Endodermal cell (in vitro differentiated cells): ENCODE measurements around the gene PCDHGA1. TPM values are rescaled to one million over a fixed set of nuclear protein-coding genes. Genes with fewer than 3 reads are reported as not detected.

Source experiments
- DNase-seq: peaks from one replicate; pipeline ENCODE4 v3.0.0-alpha.2; 2017
- H3K27ac ChIP-seq: 2 replicates; pipeline ENCODE4 v1.5.1; 2013; ENCODE audit warnings: mild to moderate bottlenecking, low read depth, low read length, moderate library complexity
- H3K27me3 ChIP-seq: 2 replicates; pipeline ENCODE4 v1.6.1; 2013; ENCODE audit warnings: mild to moderate bottlenecking, low read length, moderate library complexity; ENCODE audit not compliant: insufficient read depth, control insufficient read depth, poor library complexity, severe bottlenecking
- H3K36me3 ChIP-seq: 2 replicates; pipeline ENCODE4 v1.7.0; 2013; ENCODE audit warnings: mild to moderate bottlenecking, low read length, moderate library complexity; ENCODE audit not compliant: control insufficient read depth, insufficient read depth
- H3K4me1 ChIP-seq: one replicate; pipeline ENCODE4 v1.7.0; 2013; ENCODE audit warnings: low read length; ENCODE audit not compliant: control insufficient read depth, insufficient read depth
- H3K4me3 ChIP-seq: 2 replicates; pipeline ENCODE4 v1.5.1; 2013; ENCODE audit warnings: mild to moderate bottlenecking, low read length, moderate library complexity
- H3K9ac ChIP-seq: 2 replicates; pipeline ENCODE4 v1.6.1; 2013; ENCODE audit warnings: mild to moderate bottlenecking, low read length, moderate library complexity; ENCODE audit not compliant: poor library complexity, severe bottlenecking; ENCODE audit errors: extremely low read depth
- H3K9me3 ChIP-seq: 2 replicates; pipeline ENCODE4 v1.6.1; 2013; ENCODE audit warnings: mild to moderate bottlenecking, low read length, moderate library complexity; ENCODE audit not compliant: control insufficient read depth
- H3K27ac Mint-ChIP-seq: 2 replicates; pipeline ENCODE4 v1.8.0; 2020; ENCODE audit warnings: mixed read lengths
- H3K27me3 Mint-ChIP-seq: 2 replicates; pipeline ENCODE4 v1.8.0; 2021; ENCODE audit warnings: mild to moderate bottlenecking, mixed read lengths; ENCODE audit not compliant: insufficient read depth
- H3K36me3 Mint-ChIP-seq: 2 replicates; pipeline ENCODE4 v1.8.0; 2020; ENCODE audit warnings: low read depth, mixed read lengths
- H3K4me1 Mint-ChIP-seq: 2 replicates; pipeline ENCODE4 v1.8.0; 2020; ENCODE audit warnings: mixed read lengths
- H3K4me3 Mint-ChIP-seq: 2 replicates; pipeline ENCODE4 v1.8.0; 2020; ENCODE audit warnings: mild to moderate bottlenecking, moderate library complexity, mixed read lengths
- H3K9me3 Mint-ChIP-seq: 2 replicates; pipeline ENCODE4 v1.8.0; 2020; ENCODE audit warnings: mild to moderate bottlenecking, mixed read lengths
- WGBS, 2 experiments: methylation state at CpG; one replicate each; pipeline versions ENCODE4 v1.1.5 to v1.1.7; 2013; ENCODE audit warnings: missing lambda C conversion rate in 2 of 2, mixed read lengths in 1 of 2; ENCODE audit not compliant: insufficient coverage in 1 of 2, insufficient read length in 1 of 2; 5-methylcytosine and 5-hydroxymethylcytosine counted together
- long read RNA-seq, 4 experiments: library from polyadenylated mRNA in 2 of 4; library from RNA in 1 of 4; library from capped mRNA in 1 of 4; stranded (forward) in 3 of 4; unstranded in 1 of 4; transcript quantifications; one replicate each; pipeline ENCODE4 v2.0.0, GENCODE V29; 2020 to 2021; ENCODE audit warnings: inconsistent platforms in 1 of 4
- polyA plus RNA-seq, 2 experiments: library from polyadenylated mRNA; stranded (reverse); fragments of 50-300 nt; gene quantifications; one replicate each; pipeline ENCODE4 v1.2.3, GENCODE V29; 2013
- total RNA-seq, 2 donors: library from RNA; stranded (reverse); fragmentation: NEBNext Ultra II Directional in 1 of 2; extraction: Animal tissue kit (Norgen Biotek cat#: 25700) in 1 of 2; gene quantifications; 2 replicates in 1 of 2; 3 replicates in 1 of 2; pipeline ENCODE4 v1.2.1, GENCODE V29; 2021
- TF ChIP-seq, protein P1 (sequence below): fragments of 200-600 bp; sonication (generic); conservative IDR thresholded peaks from 2 replicates; pipeline ENCODE4 v1.5.0; 2021; ENCODE audit warnings: antibody characterized with exemption, mild to moderate bottlenecking

PCDHGA1 gene
- total RNA-seq = 1 to 10 TPM in 1 of 2 donors, under 1 TPM in 1; 0.38 to 2.2 TPM
- 0.28 TPM for polyA plus RNA-seq (2013, experiment 1 of 2)
- 0.37 TPM for polyA plus RNA-seq (2013, experiment 2 of 2)
- long read RNA-seq, experiment 1, partial matches to known transcripts = 0 of 1 reads
- long read RNA-seq, experiment 1, other reads (novel, unspliced or antisense) = 1 of 1 reads
- long read RNA-seq, experiment 2, partial matches to known transcripts = 0 of 14 reads
- long read RNA-seq, experiment 2, other reads (novel, unspliced or antisense) = 14 of 14 reads
- long read RNA-seq, experiment 3, full-length matches to known transcripts = 1 of 1 reads
- long read RNA-seq, experiment 3, partial matches to known transcripts = 0 of 1 reads
- long read RNA-seq, experiment 3, other reads (novel, unspliced or antisense) = 0 of 1 reads
- long read RNA-seq, experiment 4 = 0 reads

- H3K9me3 ChIP-seq = no peaks in the 10 kb centered on the region
- no peaks in the 10 kb centered on the region for H3K27me3 ChIP-seq
- no peak within 1 kb of the TSS for H3K27ac ChIP-seq
- no peak within 1 kb of the TSS for H3K9ac ChIP-seq
- H3K4me1 ChIP-seq = no peaks in the 10 kb centered on the region
- Mint-ChIP-seq H3K4me1 (no peaks in the 10 kb centered on the region), H3K9me3 (peaks cover 42% of the 10 kb centered on the region), H3K27ac (no peak within 1 kb of the TSS), H3K4me3 (peak within 1 kb of the TSS; percentile 45), H3K36me3 (peaks cover 14% of the 10 kb centered on the region), H3K27me3 (peaks cover 13% of the 10 kb centered on the region)
- H3K36me3 ChIP-seq = no peaks in the 10 kb centered on the region
- WGBS, 2 experiments = 87 to 90% methylated on average over 19 to 21 of the region's 21 CpGs
- TF ChIP-seq, protein P1, sequence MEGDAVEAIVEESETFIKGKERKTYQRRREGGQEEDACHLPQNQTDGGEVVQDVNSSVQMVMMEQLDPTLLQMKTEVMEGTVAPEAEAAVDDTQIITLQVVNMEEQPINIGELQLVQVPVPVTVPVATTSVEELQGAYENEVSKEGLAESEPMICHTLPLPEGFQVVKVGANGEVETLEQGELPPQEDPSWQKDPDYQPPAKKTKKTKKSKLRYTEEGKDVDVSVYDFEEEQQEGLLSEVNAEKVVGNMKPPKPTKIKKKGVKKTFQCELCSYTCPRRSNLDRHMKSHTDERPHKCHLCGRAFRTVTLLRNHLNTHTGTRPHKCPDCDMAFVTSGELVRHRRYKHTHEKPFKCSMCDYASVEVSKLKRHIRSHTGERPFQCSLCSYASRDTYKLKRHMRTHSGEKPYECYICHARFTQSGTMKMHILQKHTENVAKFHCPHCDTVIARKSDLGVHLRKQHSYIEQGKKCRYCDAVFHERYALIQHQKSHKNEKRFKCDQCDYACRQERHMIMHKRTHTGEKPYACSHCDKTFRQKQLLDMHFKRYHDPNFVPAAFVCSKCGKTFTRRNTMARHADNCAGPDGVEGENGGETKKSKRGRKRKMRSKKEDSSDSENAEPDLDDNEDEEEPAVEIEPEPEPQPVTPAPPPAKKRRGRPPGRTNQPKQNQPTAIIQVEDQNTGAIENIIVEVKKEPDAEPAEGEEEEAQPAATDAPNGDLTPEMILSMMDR = peak; percentile 75
- DNase-seq = peak; percentile 69
- H3K4me3 ChIP-seq = no peak within 1 kb of the TSS
These were observed at the start of gene PCDHGA1 for GRCh38 chr5:141330299-141331080. PCDHGA1 (plus strand) TSS chr5:141330514.

- H3K9me3 ChIP-seq = peaks cover 13% of the 10 kb centered on the region
- H3K4me3 ChIP-seq = no peak overlapping the region
- no peak for DNase-seq
- TF ChIP-seq, protein P1 = no peak
- H3K9ac ChIP-seq = no peak overlapping the region
- no peak overlapping the region for H3K27ac ChIP-seq
- Mint-ChIP-seq H3K4me3 (no peak overlapping the region), H3K4me1 (no peaks in the 10 kb centered on the region), H3K36me3 (peaks cover 5% of the 10 kb centered on the region), H3K9me3 (peaks cover under 1% of the 10 kb centered on the region), H3K27me3 (no peaks in the 10 kb centered on the region), H3K27ac (peak overlapping the region; percentile 11)
- WGBS, 2 experiments = 88% methylated on average over 3 to 4 of the region's 4 CpGs
- no peaks in the 10 kb centered on the region for H3K36me3 ChIP-seq
- H3K4me1 ChIP-seq = no peaks in the 10 kb centered on the region
- no peaks in the 10 kb centered on the region for H3K27me3 ChIP-seq
These were observed 31.9 kb upstream of the PCDHGA1 start for GRCh38 chr5:141298376-141298775.

DNA sequence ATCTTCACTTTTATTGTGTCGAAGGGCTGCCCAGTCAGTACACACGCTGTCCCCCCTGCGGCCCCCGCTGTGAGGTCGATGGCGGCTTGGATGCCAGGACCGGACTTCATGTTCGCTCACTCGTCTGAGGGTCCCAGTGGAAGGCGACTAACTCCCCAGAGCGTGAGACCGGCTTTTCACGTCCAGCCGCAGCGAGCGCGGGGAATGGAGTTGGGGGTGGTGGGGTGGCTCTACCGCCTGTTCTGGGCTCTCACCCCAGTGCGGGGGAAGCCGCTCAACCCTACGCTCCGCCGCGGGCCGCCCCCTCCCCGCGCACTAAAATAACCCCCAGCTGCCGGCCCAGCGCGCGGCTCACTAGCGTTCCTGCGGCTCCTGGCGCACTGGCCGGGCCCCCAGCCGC is 26.6 kb upstream of the PCDHGA1 start, which contains the start of gene SLC25A2:
TSS of gene SLC25A2 (minus strand) at position 294 of the 400 bp plus-strand sequence. CDS start at position 110, 184 bp downstream.
- no peaks in the 10 kb centered on the region for H3K27me3 Mint-ChIP-seq
- Histone ChIP-seq H3K4me1 (no peaks in the 10 kb centered on the region), H3K4me3 (no peak within 1 kb of the TSS), H3K27me3 (no peaks in the 10 kb centered on the region), H3K36me3 (no peaks in the 10 kb centered on the region), H3K9me3 (peaks cover 33% of the 10 kb centered on the region), H3K27ac (no peak within 1 kb of the TSS), H3K9ac (no peak within 1 kb of the TSS)
- no peak within 1 kb of the TSS for H3K4me3 Mint-ChIP-seq
- TF ChIP-seq, protein P1 = no peak
- DNase-seq = no peak
- peaks cover 20% of the 10 kb centered on the region for H3K36me3 Mint-ChIP-seq
- H3K9me3 Mint-ChIP-seq = peaks cover 24% of the 10 kb centered on the region
- WGBS, 2 experiments = 97 to 99% methylated on average over 27 to 36 of the region's 36 CpGs
- H3K4me1 Mint-ChIP-seq = no peaks in the 10 kb centered on the region
- no peak within 1 kb of the TSS for H3K27ac Mint-ChIP-seq
